CD4-positive, CD25-positive, alpha-beta regulatory T cell (primary cell): ENCODE data around the gene FRMPD3. TPM values are rescaled to one million over a fixed set of nuclear protein-coding genes. Genes with fewer than 3 reads are reported as not detected.

ENCODE experiments used
- ATAC-seq, 2 donors: fragments of 150-1000 bp; cut with Tn5 transposase; one replicate each; pipeline ENCODE4 v1.10.0; 2021; ENCODE audit warnings: low read depth in 2 of 2, moderate number of reproducible peaks in 2 of 2, moderate library complexity in 1 of 2
- DNase-seq, 3 donors: peaks; one replicate each; pipeline versions ENCODE4 v3.0.0 to v3.0.0-alpha.2; 2012 to 2022; ENCODE audit warnings: mixed read lengths in 1 of 3
- H3K27ac ChIP-seq: one replicate; pipeline ENCODE4 v1.7.0; 2013; ENCODE audit warnings: mild to moderate bottlenecking, low read length; ENCODE audit not compliant: insufficient read depth, poor library complexity, severe bottlenecking
- H3K27me3 ChIP-seq: one replicate; pipeline ENCODE4 v1.7.0; 2013; ENCODE audit warnings: low read length; ENCODE audit not compliant: control insufficient read depth, insufficient read depth
- H3K36me3 ChIP-seq: one replicate; pipeline ENCODE4 v1.7.0; 2013; ENCODE audit warnings: mild to moderate bottlenecking, low read length, moderate library complexity; ENCODE audit not compliant: control insufficient read depth, insufficient read depth
- H3K4me1 ChIP-seq: 2 replicates; pipeline ENCODE4 v1.7.0; 2013; ENCODE audit warnings: mild to moderate bottlenecking, low read length; ENCODE audit not compliant: insufficient read depth, control insufficient read depth, poor library complexity, severe bottlenecking
- H3K4me3 ChIP-seq: one replicate; pipeline ENCODE4 v1.7.0; 2013; ENCODE audit warnings: low read depth, mild to moderate bottlenecking, low read length, moderate library complexity
- H3K9me3 ChIP-seq, 2 experiments: 1 replicate in 1 of 2; 2 replicates in 1 of 2; pipeline ENCODE4 v1.7.0; 2013; ENCODE audit warnings: low read length in 2 of 2, mild to moderate bottlenecking in 1 of 2, moderate library complexity in 1 of 2; ENCODE audit not compliant: control insufficient read depth in 2 of 2
- H3K27ac Mint-ChIP-seq, 3 donors: one replicate each; pipeline ENCODE4 v1.8.0; 2020 to 2022; ENCODE audit warnings: mild to moderate bottlenecking in 3 of 3, mixed read lengths in 3 of 3, moderate library complexity in 2 of 3
- H3K27me3 Mint-ChIP-seq: one replicate; pipeline ENCODE4 v1.8.0; 2022; ENCODE audit warnings: mild to moderate bottlenecking, mixed read lengths
- H3K36me3 Mint-ChIP-seq: one replicate; pipeline ENCODE4 v1.8.0; 2020; ENCODE audit warnings: mixed read lengths
- H3K4me1 Mint-ChIP-seq, 4 donors: one replicate each; pipeline ENCODE4 v1.8.0; 2020 to 2022; ENCODE audit warnings: mixed read lengths in 4 of 4, mild to moderate bottlenecking in 1 of 4
- H3K4me3 Mint-ChIP-seq, 4 donors: one replicate each; pipeline ENCODE4 v1.8.0; 2020 to 2022; ENCODE audit warnings: mild to moderate bottlenecking in 4 of 4, mixed read lengths in 4 of 4, moderate library complexity in 3 of 4
- H3K9me3 Mint-ChIP-seq, 7 donors: one replicate each; pipeline ENCODE4 v1.8.0; 2020 to 2022; ENCODE audit warnings: mixed read lengths in 7 of 7, mild to moderate bottlenecking in 3 of 7, moderate library complexity in 2 of 7
- polyA plus RNA-seq, 4 donors: library from polyadenylated mRNA; unstranded; fragments of 300-500 nt; fragmentation: Illumina TruSeq; gene quantifications; one replicate each; pipeline ENCODE4 v1.2.3, GENCODE V29; 2021
- total RNA-seq: library from RNA; stranded (reverse); gene quantifications from one replicate; pipeline ENCODE4 v1.2.3, GENCODE V29; 2022

FRMPD3 gene
- total and polyA plus RNA-seq, 5 donors from 2014 or later, result not detected

GRCh38 chrX:107482046-107482445 lies 32.6 kb downstream of the FRMPD3 start:
- H3K9me3 ChIP-seq, result no peaks in the 10 kb centered on the region
- no peaks in the 10 kb centered on the region for H3K4me1 Mint-ChIP-seq
- H3K9me3 Mint-ChIP-seq, result no peaks in the 10 kb centered on the region
- peaks cover 5% of the 10 kb centered on the region for H3K27me3 Mint-ChIP-seq
- no peak overlapping the region for H3K27ac ChIP-seq
- H3K36me3 ChIP-seq, result no peaks in the 10 kb centered on the region
- ATAC-seq, result no peak
- H3K27me3 ChIP-seq, result no peaks in the 10 kb centered on the region
- H3K36me3 Mint-ChIP-seq, result no peaks in the 10 kb centered on the region
- H3K27ac Mint-ChIP-seq, result no peak overlapping the region
- DNase-seq, result no peak
- no peak overlapping the region for H3K4me3 Mint-ChIP-seq
- H3K4me3 ChIP-seq, result no peak overlapping the region
- H3K4me1 ChIP-seq, result no peaks in the 10 kb centered on the region

DNA sequence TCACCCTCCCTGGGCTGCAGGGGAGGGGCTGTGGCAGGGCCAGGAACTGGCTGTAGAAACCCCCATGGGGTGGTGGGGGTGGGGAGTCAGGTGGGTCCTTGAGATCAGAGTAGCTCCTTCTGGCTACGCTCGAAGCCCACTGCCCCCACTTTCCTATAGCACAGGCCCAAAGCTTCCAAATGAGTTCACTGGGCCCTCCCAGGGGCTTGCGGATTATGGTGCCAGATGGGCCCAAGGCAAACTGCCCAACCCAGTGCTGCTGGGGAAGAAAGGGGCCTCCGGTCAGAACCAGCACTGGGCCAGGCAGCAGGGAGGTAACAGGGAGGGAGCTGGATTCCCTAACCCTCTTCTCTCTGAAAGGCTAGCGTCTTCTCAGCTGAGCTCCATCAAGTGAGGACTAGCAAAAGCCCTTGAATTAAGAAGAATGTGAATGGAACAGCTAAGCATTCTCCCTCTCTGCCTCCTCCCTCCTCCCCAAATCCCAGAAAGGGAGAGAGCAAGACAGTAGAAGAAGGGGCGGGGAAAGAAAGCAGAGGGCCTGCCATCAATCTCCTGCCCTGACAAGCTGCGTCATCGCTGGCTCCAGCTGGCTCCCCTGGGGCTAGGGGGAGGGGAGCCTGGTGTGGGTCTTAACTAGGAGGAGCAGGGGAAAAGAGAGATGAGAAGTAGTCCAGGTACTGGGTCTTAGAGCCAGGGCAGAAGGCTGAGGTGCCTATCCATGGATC lies 34.7 kb downstream of the FRMPD3 start:
- no peak overlapping the region for H3K27ac ChIP-seq
- H3K27me3 ChIP-seq, result no peaks in the 10 kb centered on the region
- no peak overlapping the region for H3K4me3 Mint-ChIP-seq
- H3K9me3 Mint-ChIP-seq, result no peaks in the 10 kb centered on the region
- peaks cover 5% of the 10 kb centered on the region for H3K27me3 Mint-ChIP-seq
- H3K36me3 ChIP-seq, result no peaks in the 10 kb centered on the region
- DNase-seq, result no peak
- no peak overlapping the region for H3K4me3 ChIP-seq
- no peak overlapping the region for H3K27ac Mint-ChIP-seq
- H3K36me3 Mint-ChIP-seq, result no peaks in the 10 kb centered on the region
- ATAC-seq, result no peak
- H3K4me1 ChIP-seq, result no peaks in the 10 kb centered on the region
- no peaks in the 10 kb centered on the region for H3K4me1 Mint-ChIP-seq
- H3K9me3 ChIP-seq, result no peaks in the 10 kb centered on the region

- Mint-ChIP-seq H3K36me3 (no peaks in the 10 kb centered on the region), H3K4me1 (no peaks in the 10 kb centered on the region), H3K27me3 (peaks cover 5% of the 10 kb centered on the region), H3K9me3 (no peaks in the 10 kb centered on the region), H3K4me3 (no peak overlapping the region), H3K27ac (no peak overlapping the region)
- H3K4me1 ChIP-seq, result no peaks in the 10 kb centered on the region
- H3K9me3 ChIP-seq, result no peaks in the 10 kb centered on the region
- H3K4me3 ChIP-seq, result no peak overlapping the region
- ATAC-seq (no peak), DNase-seq (no peak)
- no peaks in the 10 kb centered on the region for H3K36me3 ChIP-seq
- H3K27ac ChIP-seq, result no peak overlapping the region
- H3K27me3 ChIP-seq, result no peaks in the 10 kb centered on the region
Measured at GRCh38 chrX:107485013-107485412, 35.6 kb downstream of the FRMPD3 start.

DNA sequence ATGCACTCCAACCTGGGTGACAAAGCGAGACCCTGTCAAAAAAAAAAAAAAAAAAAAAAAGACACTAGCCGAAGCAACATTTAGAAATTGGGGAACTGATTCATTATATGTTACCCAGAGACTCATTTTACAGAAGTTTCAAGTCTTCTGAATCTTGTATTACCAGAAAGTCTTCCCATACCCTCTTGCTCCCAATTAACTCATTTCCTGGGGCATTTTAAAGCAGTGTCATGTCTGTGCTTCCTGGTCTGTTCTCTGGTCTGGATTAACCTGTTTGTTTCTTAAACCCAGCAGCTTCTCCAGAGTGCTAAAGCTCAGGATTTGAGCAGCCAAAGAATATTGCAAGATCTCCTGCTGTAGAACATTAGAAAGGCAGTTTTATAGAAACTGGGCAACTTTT lies 43.7 kb downstream of the FRMPD3 start:
- no peaks in the 10 kb centered on the region for H3K9me3 Mint-ChIP-seq
- ATAC-seq, result no peak
- H3K36me3 Mint-ChIP-seq, result no peaks in the 10 kb centered on the region
- H3K27ac Mint-ChIP-seq, result no peak overlapping the region
- H3K4me1 Mint-ChIP-seq, result no peaks in the 10 kb centered on the region
- no peak overlapping the region for H3K4me3 ChIP-seq
- H3K9me3 ChIP-seq, result no peaks in the 10 kb centered on the region
- DNase-seq, result no peak
- no peaks in the 10 kb centered on the region for H3K27me3 ChIP-seq
- H3K36me3 ChIP-seq, result no peaks in the 10 kb centered on the region
- H3K27ac ChIP-seq, result no peak overlapping the region
- H3K4me3 Mint-ChIP-seq, result no peak overlapping the region
- H3K27me3 Mint-ChIP-seq, result peaks cover 8% of the 10 kb centered on the region
- no peaks in the 10 kb centered on the region for H3K4me1 ChIP-seq

DNA sequence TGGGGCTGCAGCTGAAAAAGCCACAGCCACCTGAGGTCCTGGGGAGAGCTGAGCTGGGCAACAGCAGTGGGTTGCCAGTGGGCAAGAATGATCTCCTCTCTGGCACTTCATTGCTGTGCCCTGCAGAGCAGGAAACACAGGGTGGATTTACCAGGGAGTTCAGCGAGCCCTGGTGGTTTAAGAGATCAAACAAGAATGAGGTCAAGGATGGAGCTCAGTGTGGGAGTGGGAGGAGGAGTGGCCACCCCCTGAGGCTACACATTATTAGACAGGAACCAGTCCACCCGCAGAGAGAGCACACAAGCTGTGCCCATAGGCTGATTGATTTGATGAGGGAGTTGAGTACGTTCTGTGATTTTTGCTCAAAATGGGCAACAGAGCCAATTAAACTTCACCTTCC lies 47.3 kb downstream of the FRMPD3 start:
- H3K9me3 ChIP-seq, result no peaks in the 10 kb centered on the region
- Mint-ChIP-seq H3K4me3 (no peak overlapping the region), H3K9me3 (no peaks in the 10 kb centered on the region)

More for the DNA sequence above, 47.3 kb downstream of the FRMPD3 start:
- H3K27ac Mint-ChIP-seq, result no peak overlapping the region
- Histone ChIP-seq H3K4me3 (no peak overlapping the region), H3K36me3 (no peaks in the 10 kb centered on the region), H3K27me3 (no peaks in the 10 kb centered on the region), H3K4me1 (no peaks in the 10 kb centered on the region), H3K27ac (no peak overlapping the region)
- no peaks in the 10 kb centered on the region for H3K36me3 Mint-ChIP-seq
- H3K4me1 Mint-ChIP-seq, result no peaks in the 10 kb centered on the region
- DNase-seq (no peak), ATAC-seq (no peak)
- peaks cover 8% of the 10 kb centered on the region for H3K27me3 Mint-ChIP-seq

Other genes starting within 250 kb of the FRMPD3 start
- 3.3 TPM for gene NUP62CL, start 243.2 kb upstream of the FRMPD3 start, total RNA-seq
- gene NUP62CL, start 243.2 kb upstream of the FRMPD3 start, polyA plus RNA-seq, result 1 to 10 TPM in 3 of 4 donors, under 1 TPM in 1; 0.80 to 2.3 (median 1.4) TPM
- gene DNAAF6, start 243.0 kb upstream of the FRMPD3 start, total RNA-seq, result not detected
- not detected for gene DNAAF6, start 243.0 kb upstream of the FRMPD3 start, polyA plus RNA-seq
- 69.4 TPM for gene PRPS1, start 178.9 kb downstream of the FRMPD3 start, total RNA-seq
- gene PRPS1, start 178.9 kb downstream of the FRMPD3 start, polyA plus RNA-seq, result 10 to 100 TPM; 49.6 to 59.6 (median 54.7) TPM